H9 (cell line): ENCODE results near the gene GTF2A1. TPM values are rescaled to one million over a fixed set of nuclear protein-coding genes. Genes with fewer than 3 reads are reported as not detected.

Experiments used
- DNase-seq: peaks from one replicate; pipeline ENCODE4 v3.0.0-alpha.2; 2017
- H2AFZ ChIP-seq: one replicate; pipeline ENCODE4 v1.6.1; 2013; ENCODE audit warnings: mild to moderate bottlenecking, low read length, control low read depth, moderate library complexity
- H2AK5ac ChIP-seq: 2 replicates; pipeline ENCODE4 v1.6.1; 2013; ENCODE audit warnings: low read length, control low read depth, mixed read lengths; ENCODE audit not compliant: insufficient read length
- H2BK120ac ChIP-seq: one replicate; pipeline ENCODE4 v1.6.1; 2013; ENCODE audit warnings: low read depth, mild to moderate bottlenecking, low read length, control low read depth, inconsistent platforms; ENCODE audit not compliant: poor library complexity, severe bottlenecking
- H2BK12ac ChIP-seq: 2 replicates; pipeline ENCODE4 v1.6.1; 2013; ENCODE audit warnings: low read length, control low read depth, mixed read lengths, low read depth; ENCODE audit not compliant: insufficient read length
- H2BK15ac ChIP-seq: 2 replicates; pipeline ENCODE4 v1.6.1; 2013; ENCODE audit warnings: low read depth, low read length, control low read depth
- H2BK20ac ChIP-seq: one replicate; pipeline ENCODE4 v1.6.1; 2013; ENCODE audit warnings: low read depth, mild to moderate bottlenecking, low read length, control low read depth, inconsistent platforms; ENCODE audit not compliant: poor library complexity, severe bottlenecking
- H2BK5ac ChIP-seq: 2 replicates; pipeline ENCODE4 v1.6.1; 2013; ENCODE audit warnings: low read length, control low read depth, mixed read lengths; ENCODE audit not compliant: insufficient read length
- H3K14ac ChIP-seq: 2 replicates; pipeline ENCODE4 v1.6.1; 2013; ENCODE audit warnings: low read length, control low read depth; ENCODE audit not compliant: insufficient read depth
- H3K18ac ChIP-seq: 2 replicates; pipeline ENCODE4 v1.6.1; 2013; ENCODE audit warnings: low read depth, mild to moderate bottlenecking, mixed read lengths, low read length, control low read depth; ENCODE audit not compliant: insufficient read length
- H3K23ac ChIP-seq: 2 replicates; pipeline ENCODE4 v1.6.1; 2013; ENCODE audit warnings: low read length, control low read depth, mixed read lengths, low read depth; ENCODE audit not compliant: insufficient read length
- H3K23me2 ChIP-seq: 2 replicates; pipeline ENCODE4 v1.6.1; 2013; ENCODE audit warnings: low read depth, mild to moderate bottlenecking, mixed read lengths, low read length, control low read depth; ENCODE audit not compliant: insufficient read length, poor library complexity, severe bottlenecking
- H3K27ac ChIP-seq: 2 replicates; pipeline ENCODE4 v1.5.1; 2013; ENCODE audit warnings: low read length, control low read depth, mixed read lengths, low read depth; ENCODE audit not compliant: insufficient read length
- H3K27me3 ChIP-seq: 2 replicates; pipeline ENCODE4 v1.6.1; 2013; ENCODE audit warnings: low read length, control low read depth, inconsistent platforms; ENCODE audit not compliant: insufficient read depth
- H3K4ac ChIP-seq: 2 replicates; pipeline ENCODE4 v1.6.1; 2013; ENCODE audit warnings: low read depth, mild to moderate bottlenecking, control low read depth, inconsistent platforms, low read length, moderate library complexity
- H3K4me1 ChIP-seq: 2 replicates; pipeline ENCODE4 v1.6.1; 2013; ENCODE audit warnings: low read length, control low read depth, inconsistent platforms; ENCODE audit not compliant: insufficient read depth
- H3K4me2 ChIP-seq: 2 replicates; pipeline ENCODE4 v1.6.1; 2013; ENCODE audit warnings: low read length, control low read depth, mixed read lengths; ENCODE audit not compliant: insufficient read length, insufficient read depth
- H3K56ac ChIP-seq: 2 replicates; pipeline ENCODE4 v1.6.1; 2013; ENCODE audit warnings: low read depth, mild to moderate bottlenecking, mixed read lengths, low read length, control low read depth; ENCODE audit not compliant: insufficient read length
- H3K79me1 ChIP-seq: 2 replicates; pipeline ENCODE4 v1.6.1; 2013; ENCODE audit warnings: low read depth, mild to moderate bottlenecking, moderate library complexity, low read length, control low read depth, inconsistent platforms; ENCODE audit not compliant: insufficient read depth, poor library complexity, severe bottlenecking
- H3K79me2 ChIP-seq: 2 replicates; pipeline ENCODE4 v1.6.1; 2013; ENCODE audit warnings: low read length, control low read depth, inconsistent platforms; ENCODE audit not compliant: insufficient read depth
- H3K9ac ChIP-seq: 2 replicates; pipeline ENCODE4 v1.6.1; 2013; ENCODE audit warnings: low read length, control low read depth, mixed read lengths; ENCODE audit not compliant: insufficient read length; ENCODE audit errors: extremely low read depth
- H3K9me3 ChIP-seq: one replicate; pipeline ENCODE4 v1.6.1; 2013; ENCODE audit warnings: low read depth, low read length, inconsistent platforms; ENCODE audit not compliant: control insufficient read depth
- H3T11ph ChIP-seq: one replicate; pipeline ENCODE4 v1.6.1; 2013; ENCODE audit warnings: mild to moderate bottlenecking, low read length, control low read depth, inconsistent platforms
- H4K20me1 ChIP-seq: one replicate; pipeline ENCODE4 v1.6.1; 2013; ENCODE audit not compliant: control insufficient read depth, insufficient read length, insufficient read depth
- H4K5ac ChIP-seq: 2 replicates; pipeline ENCODE4 v1.6.1; 2013; ENCODE audit warnings: low read depth, mild to moderate bottlenecking, mixed read lengths, low read length, control low read depth; ENCODE audit not compliant: insufficient read length
- H4K8ac ChIP-seq: replicated peaks from 2 replicates; pipeline ENCODE4 v1.6.1; 2013; ENCODE audit warnings: low read length, control low read depth, mixed read lengths, low read depth; ENCODE audit not compliant: insufficient read length
- H4K91ac ChIP-seq: 2 replicates; pipeline ENCODE4 v1.6.1; 2013; ENCODE audit warnings: low read depth, mild to moderate bottlenecking, moderate library complexity, mixed read lengths, low read length, control low read depth; ENCODE audit not compliant: insufficient read length
- H3K27ac Mint-ChIP-seq, 3 experiments: 2 replicates in 2 of 3; 3 replicates in 1 of 3; pipeline ENCODE4 v1.8.0; 2020 to 2021; ENCODE audit warnings: mixed read lengths in 3 of 3, mild to moderate bottlenecking in 1 of 3, moderate library complexity in 1 of 3
- H3K27me3 Mint-ChIP-seq: 2 replicates; pipeline ENCODE4 v1.8.0; 2021; ENCODE audit warnings: low read depth, mild to moderate bottlenecking, moderate library complexity, mixed read lengths
- H3K36me3 Mint-ChIP-seq, 3 experiments: 2 replicates in 2 of 3; 3 replicates in 1 of 3; pipeline ENCODE4 v1.8.0; 2020 to 2021; ENCODE audit warnings: low read depth in 3 of 3, mixed read lengths in 3 of 3; ENCODE audit not compliant: insufficient read depth in 1 of 3
- H3K4me1 Mint-ChIP-seq, 2 experiments: 2 replicates each; pipeline ENCODE4 v1.8.0; 2020; ENCODE audit warnings: mixed read lengths in 2 of 2
- H3K4me3 Mint-ChIP-seq, 2 experiments: 2 replicates in 1 of 2; 3 replicates in 1 of 2; pipeline ENCODE4 v1.8.0; 2020 to 2021; ENCODE audit warnings: mild to moderate bottlenecking in 2 of 2, mixed read lengths in 2 of 2, moderate library complexity in 1 of 2
- H3K9me3 Mint-ChIP-seq, 2 experiments: 2 replicates in 1 of 2; 3 replicates in 1 of 2; pipeline ENCODE4 v1.8.0; 2020; ENCODE audit warnings: mild to moderate bottlenecking in 2 of 2, mixed read lengths in 2 of 2, moderate library complexity in 1 of 2
- WGBS: extraction: QIAGEN DNeasy Blood & Tissue Kit; methylation state at CpG from one replicate; pipeline ENCODE4 v1.1.7; 2013; ENCODE audit warnings: missing lambda C conversion rate, low lambda C conversion rate, mixed read lengths; ENCODE audit not compliant: insufficient read length; ENCODE audit errors: extremely low coverage; 5-methylcytosine and 5-hydroxymethylcytosine counted together
- total RNA-seq: library from RNA; stranded (reverse); gene quantifications from 2 replicates; pipeline ENCODE4 v1.2.1, GENCODE V29; 2021
- TF ChIP-seq, protein P1 (sequence below): fragments of 200-600 bp; sonication (generic); conservative IDR thresholded peaks from 3 replicates; pipeline ENCODE4 v1.8.0; 2021; ENCODE audit warnings: antibody characterized with exemption, mild to moderate bottlenecking

The GTF2A1 gene
- total RNA-seq, 1 experiment from 2014 or later, result 43.0 TPM

DNA sequence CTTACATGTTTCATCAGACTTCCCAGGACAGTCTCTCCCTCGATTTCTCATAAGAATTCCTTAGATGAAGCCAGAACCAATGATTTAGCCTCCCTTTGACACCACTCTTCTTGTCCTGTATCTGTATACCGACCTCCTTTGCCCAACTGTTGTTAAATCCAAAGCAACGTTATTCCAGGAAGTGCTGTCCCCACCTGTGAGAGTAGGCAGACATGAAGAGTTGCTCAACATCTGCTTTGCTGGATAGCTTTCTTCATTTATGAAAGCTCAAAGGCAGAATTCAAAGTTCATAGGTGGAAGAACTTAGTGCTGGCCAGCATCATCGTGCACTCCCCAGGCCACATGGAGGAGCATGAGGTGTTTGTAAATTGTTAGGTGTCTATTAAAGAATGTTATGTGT is 55.6 kb downstream of the GTF2A1 start:
- Histone ChIP-seq H3K4ac (no peak overlapping the region), H3K79me1 (no peaks in the 10 kb centered on the region), H3K14ac (no peak overlapping the region), H3K27me3 (no peaks in the 10 kb centered on the region), H3K23me2 (peaks cover 8% of the 10 kb centered on the region), H3K9me3 (no peaks in the 10 kb centered on the region), H3K4me2 (no peak overlapping the region), H4K20me1 (peaks cover 1% of the 10 kb centered on the region), H4K91ac (no peak overlapping the region), H2BK15ac (no peak overlapping the region), H3K79me2 (no peaks in the 10 kb centered on the region), H2BK20ac (no peak overlapping the region), H2BK120ac (no peak overlapping the region), H3K27ac (no peak overlapping the region), H3K18ac (no peak overlapping the region), H4K5ac (no peak overlapping the region), H2BK5ac (no peak overlapping the region), H2AFZ (no peak overlapping the region), H3K23ac (no peak overlapping the region), H2AK5ac (no peak overlapping the region), H3K4me1 (no peaks in the 10 kb centered on the region), H4K8ac (no peak overlapping the region), H3K9ac (no peak overlapping the region), H3K56ac (no peak overlapping the region), H3T11ph (no peak overlapping the region), H2BK12ac (no peak overlapping the region)
- TF ChIP-seq, protein P1, sequence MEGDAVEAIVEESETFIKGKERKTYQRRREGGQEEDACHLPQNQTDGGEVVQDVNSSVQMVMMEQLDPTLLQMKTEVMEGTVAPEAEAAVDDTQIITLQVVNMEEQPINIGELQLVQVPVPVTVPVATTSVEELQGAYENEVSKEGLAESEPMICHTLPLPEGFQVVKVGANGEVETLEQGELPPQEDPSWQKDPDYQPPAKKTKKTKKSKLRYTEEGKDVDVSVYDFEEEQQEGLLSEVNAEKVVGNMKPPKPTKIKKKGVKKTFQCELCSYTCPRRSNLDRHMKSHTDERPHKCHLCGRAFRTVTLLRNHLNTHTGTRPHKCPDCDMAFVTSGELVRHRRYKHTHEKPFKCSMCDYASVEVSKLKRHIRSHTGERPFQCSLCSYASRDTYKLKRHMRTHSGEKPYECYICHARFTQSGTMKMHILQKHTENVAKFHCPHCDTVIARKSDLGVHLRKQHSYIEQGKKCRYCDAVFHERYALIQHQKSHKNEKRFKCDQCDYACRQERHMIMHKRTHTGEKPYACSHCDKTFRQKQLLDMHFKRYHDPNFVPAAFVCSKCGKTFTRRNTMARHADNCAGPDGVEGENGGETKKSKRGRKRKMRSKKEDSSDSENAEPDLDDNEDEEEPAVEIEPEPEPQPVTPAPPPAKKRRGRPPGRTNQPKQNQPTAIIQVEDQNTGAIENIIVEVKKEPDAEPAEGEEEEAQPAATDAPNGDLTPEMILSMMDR, result no peak
- DNase-seq, result no peak
- Mint-ChIP-seq H3K27ac (no peak overlapping the region), H3K9me3 (no peaks in the 10 kb centered on the region), H3K36me3 (peaks cover 0 to 2% (median 0%) of the 10 kb centered on the region in 3 experiments; a peak in 1 of 7 replicates), H3K4me3 (no peak overlapping the region), H3K27me3 (no peaks in the 10 kb centered on the region), H3K4me1 (peaks cover 9 to 13% of the 10 kb centered on the region in 2 experiments)
- no CpG with 5 or more reads among the region's 4 CpGs for WGBS
